Stimulated activated CD4-positive, alpha-beta T cell treated with anti-CD3 and anti-CD28 coated beads, Interleukin-1b, Interleukin-23, amount 100 ng/mL, for 1 hour (primary cell): Measurements from ENCODE around the gene SPATA31D4.

Source experiments
- DNase-seq, 2 donors: peaks; one replicate each; pipeline ENCODE4 v3.0.0-alpha.2; 2020; ENCODE audit warnings: low read depth in 2 of 2

Gene SPATA31D4

GRCh38 chr9:81964218-81965171 lies 36.3 kb downstream of the SPATA31D4 start:
- no peak for DNase-seq

DNA sequence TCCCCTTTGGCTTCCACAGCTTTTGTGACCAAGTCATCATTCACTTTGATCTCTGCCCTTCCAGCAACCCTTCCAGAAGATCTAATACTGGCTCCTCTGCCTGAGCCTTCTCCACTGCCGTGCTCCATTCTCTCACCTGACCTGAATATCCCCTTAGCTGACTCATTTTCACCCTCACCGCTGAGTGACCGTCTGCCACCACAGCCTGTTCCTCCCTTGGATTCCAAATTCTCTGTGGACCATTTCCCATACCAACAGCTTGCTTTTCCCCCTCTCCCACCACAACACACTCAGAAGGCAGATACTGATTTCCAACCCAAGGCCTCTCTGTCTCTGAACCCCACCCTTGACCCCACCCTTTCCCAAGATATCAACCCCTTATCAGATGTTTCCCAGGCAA lies 39.8 kb downstream of the SPATA31D4 start:
- no peak for DNase-seq

DNA sequence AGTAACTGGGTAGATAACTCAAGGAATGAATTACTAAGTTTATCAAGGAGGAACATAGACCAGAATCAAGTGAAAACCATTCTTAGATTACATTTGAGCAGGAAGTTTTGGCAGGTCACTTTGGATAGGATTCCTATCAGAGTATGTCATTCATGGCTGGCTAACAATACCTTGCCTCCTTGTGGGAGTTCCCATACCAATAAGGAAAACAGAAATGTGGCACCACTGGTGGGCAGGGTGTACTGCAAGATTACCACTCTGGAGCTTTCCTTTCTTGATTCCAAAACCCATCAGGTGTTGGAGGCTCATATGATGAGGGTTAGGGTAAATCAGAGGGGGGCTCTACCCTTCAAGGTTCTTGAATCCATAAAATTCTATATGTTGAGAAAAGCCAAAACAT lies 41.7 kb downstream of the SPATA31D4 start:
- no peak for DNase-seq

GRCh38 chr9:81971727-81972126 lies 43.5 kb downstream of the SPATA31D4 start:
- DNase-seq = no peak

GRCh38 chr9:81974764-81975163 lies 46.5 kb downstream of the SPATA31D4 start:
- DNase-seq = no peak

- DNase-seq = no peak
These were observed 48.1 kb downstream of the SPATA31D4 start for GRCh38 chr9:81976351-81976750.

DNA sequence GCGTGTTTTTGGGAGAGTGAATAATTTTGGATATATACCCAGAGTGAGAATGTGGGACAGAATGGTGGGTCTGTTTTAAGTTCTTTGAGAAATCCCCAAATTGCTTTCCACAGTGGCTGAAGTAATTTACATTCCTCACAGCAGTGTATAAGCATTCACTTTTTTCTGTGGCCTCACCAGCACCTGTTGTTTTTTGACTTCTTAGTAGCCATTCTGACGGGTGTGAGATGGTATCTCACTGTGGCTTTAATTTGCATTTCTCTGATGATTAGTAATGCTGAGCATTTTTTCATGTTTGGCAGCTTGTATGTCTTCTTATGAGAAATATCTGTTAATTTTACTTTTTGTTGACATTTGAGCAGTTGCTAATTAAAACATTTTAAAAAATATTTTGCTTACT lies 51.0 kb downstream of the SPATA31D4 start:
- DNase-seq = no peak

DNA sequence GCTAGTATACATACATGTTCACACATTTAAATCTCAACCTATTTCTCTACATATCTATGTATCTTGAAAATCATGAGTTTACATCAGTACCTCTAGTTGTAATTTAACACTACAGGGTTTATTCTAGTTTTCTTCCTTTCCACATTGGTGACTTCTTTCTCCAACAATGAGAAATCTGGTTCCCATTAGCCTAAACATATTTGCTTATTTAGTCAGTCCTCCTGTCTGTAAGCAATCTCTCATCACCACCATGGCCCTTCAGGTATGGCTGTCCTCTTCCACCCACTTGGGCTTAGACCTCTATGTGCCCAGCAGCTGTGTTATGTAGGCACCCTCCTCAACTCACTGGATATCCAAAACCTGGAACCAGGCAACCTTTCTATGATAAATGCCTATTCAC lies 52.3 kb downstream of the SPATA31D4 start:
- no peak for DNase-seq

DNA sequence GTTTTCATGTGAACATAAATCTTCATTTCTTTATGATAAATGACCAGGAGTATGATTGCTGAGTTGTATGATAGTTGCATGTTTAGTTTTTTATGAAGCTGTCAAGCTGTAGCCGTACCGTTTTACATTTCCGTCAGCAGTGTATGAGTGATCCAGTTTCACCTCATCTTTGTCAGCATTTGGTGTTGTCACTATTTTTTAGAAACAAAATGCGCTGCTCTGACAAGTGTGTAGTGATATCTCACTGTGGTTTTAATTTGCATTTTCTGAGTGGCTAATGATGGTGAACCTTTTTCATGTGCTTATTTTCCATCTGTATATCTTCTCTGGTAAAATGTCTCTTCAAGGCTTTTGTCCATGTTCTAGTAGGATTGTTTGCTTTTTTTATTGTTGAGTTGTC lies 53.7 kb downstream of the SPATA31D4 start:
- no peak for DNase-seq
